Endothelial cell of umbilical vein (primary cell): ENCODE results near the gene ZNF30. TPM values are rescaled to one million over a fixed set of nuclear protein-coding genes. Genes with fewer than 3 reads are reported as not detected.
"Not testable (repeated sequence)": the region's sequence is repeated elsewhere in the genome, so short reads cannot be mapped to it uniquely, and the experiment has no call there.

Source experiments
- BruUV-seq: library from RNA; stranded (reverse); fragments of 400-500 nt; replicated peaks from 2 replicates; lab custom pipeline; 2021; lab: Mats Ljungman, UMichigan
- CTCF ChIA-PET: fragments of 300-600, 350-600 bp; sonication (Branson Sonifier 250); formaldehyde crosslinking; loops from one replicate; lab custom pipeline; 2021; ENCODE audit warnings: antibody characterized with exemption, inconsistent platforms; lab: Charles Lee
- POLR2A ChIA-PET: fragments of 300-600, 350-600 bp; sonication (Branson Sonifier 250); formaldehyde crosslinking; loops from one replicate; lab custom pipeline; 2021; ENCODE audit warnings: antibody characterized with exemption, inconsistent platforms; lab: Charles Lee
- DNase-seq: peaks from one replicate; pipeline ENCODE4 v3.0.0-alpha.2; 2011; ENCODE audit warnings: low read depth, low spot score
- FAIRE-seq: peaks from 2 replicates; lab custom pipeline; 2011; peaks lifted over from hg19 to GRCh38; lab: Jason Lieb, UNC
- H2AFZ ChIP-seq: 2 replicates; pipeline ENCODE4 v1.6.0; 2012; ENCODE audit warnings: low read depth, low read length, control low read depth, inconsistent platforms
- H3K27ac ChIP-seq: 2 replicates; pipeline ENCODE4 v1.5.1; 2011; ENCODE audit warnings: low read depth, mild to moderate bottlenecking, control low read depth, low read length, moderate library complexity; ENCODE audit not compliant: insufficient read depth
- H3K27me3 ChIP-seq, 2 experiments: 2 replicates each; pipeline versions ENCODE4 v1.6.0 to v1.6.1; 2011; ENCODE audit warnings: low read length in 2 of 2, mixed read lengths in 1 of 2; ENCODE audit not compliant: control insufficient read depth in 2 of 2, insufficient read depth in 2 of 2
- H3K36me3 ChIP-seq, 2 experiments: 2 replicates in 1 of 2; 3 replicates in 1 of 2; pipeline ENCODE4 v1.5.1; 2011; ENCODE audit warnings: low read length in 2 of 2, mild to moderate bottlenecking in 1 of 2, moderate library complexity in 1 of 2; ENCODE audit not compliant: control insufficient read depth in 2 of 2, insufficient read depth in 2 of 2; ENCODE audit errors: extremely low read depth in 1 of 2
- H3K4me1 ChIP-seq: 3 replicates; pipeline ENCODE4 v1.5.1; 2011; ENCODE audit warnings: mild to moderate bottlenecking, low read length; ENCODE audit not compliant: control insufficient read depth, insufficient read depth; ENCODE audit errors: extremely low read depth
- H3K4me2 ChIP-seq: 2 replicates; pipeline ENCODE4 v1.6.1; 2011; ENCODE audit warnings: low read length, control low read depth, mixed read lengths; ENCODE audit not compliant: insufficient read depth
- H3K4me3 ChIP-seq, 3 experiments: fragments of 200-600 bp in 1 of 3; sonication (generic), shearing (Covaris generic) in 1 of 3; replicated peaks in 1 of 3; 2 replicates each; pipeline ENCODE4 v1.5.1; 2011 to 2016; ENCODE audit warnings: control low read depth in 3 of 3, low read length in 3 of 3, mild to moderate bottlenecking in 2 of 3, inconsistent platforms in 1 of 3, low read depth in 1 of 3, moderate library complexity in 1 of 3; ENCODE audit not compliant: insufficient read depth in 1 of 3
- H3K79me2 ChIP-seq: 2 replicates; pipeline ENCODE4 v1.6.0; 2012; ENCODE audit warnings: low read length, inconsistent platforms; ENCODE audit not compliant: control insufficient read depth, insufficient read depth
- H3K9ac ChIP-seq: replicated peaks from 2 replicates; pipeline ENCODE3; 2011; ENCODE audit warnings: low read length, control low read depth; ENCODE audit not compliant: insufficient read depth; ENCODE audit errors: extremely low read depth
- H3K9me1 ChIP-seq: replicated peaks from 3 replicates; pipeline ENCODE4 v1.6.0; 2011; ENCODE audit warnings: mild to moderate bottlenecking, low read length; ENCODE audit not compliant: control insufficient read depth, insufficient read depth; ENCODE audit errors: extremely low read depth
- H3K9me3 ChIP-seq: replicated peaks from 2 replicates; pipeline ENCODE4 v1.5.1; 2012; ENCODE audit warnings: low read length, inconsistent platforms; ENCODE audit not compliant: control insufficient read depth, insufficient read depth
- H4K20me1 ChIP-seq: replicated peaks from 2 replicates; pipeline ENCODE3; 2011; ENCODE audit warnings: mild to moderate bottlenecking, low read length; ENCODE audit not compliant: control insufficient read depth, insufficient read depth; ENCODE audit errors: extremely low read depth
- EZH2 ChIP-seq: IDR thresholded peaks from 2 replicates; pipeline ENCODE4 v1.6.1; 2012; ENCODE audit warnings: borderline replicate concordance, low read depth, mild to moderate bottlenecking, moderate library complexity, low read length, inconsistent platforms; ENCODE audit not compliant: severe bottlenecking
- FOS ChIP-seq: IDR thresholded peaks from 2 replicates; pipeline ENCODE4 v1.6.1; 2011; ENCODE audit warnings: mild to moderate bottlenecking, low read length, moderate library complexity, borderline replicate concordance; ENCODE audit not compliant: insufficient read depth
- GATA2 ChIP-seq: IDR thresholded peaks from 2 replicates; pipeline ENCODE4 v1.7.0; 2011; ENCODE audit warnings: low read depth, mild to moderate bottlenecking, moderate library complexity, mixed read lengths, low read length; ENCODE audit not compliant: insufficient read length, insufficient read depth
- JUN ChIP-seq: IDR thresholded peaks from 2 replicates; pipeline ENCODE4 v1.6.1; 2011; ENCODE audit warnings: borderline replicate concordance, low read depth; ENCODE audit not compliant: insufficient read length, insufficient read depth
- MYC ChIP-seq: IDR thresholded peaks from one replicate; pipeline ENCODE4 v1.6.1; 2011; ENCODE audit warnings: mild to moderate bottlenecking, low read depth, low read length
- POLR2A ChIP-seq: IDR thresholded peaks from 2 replicates; pipeline ENCODE4 v1.6.1; 2012; ENCODE audit warnings: low read depth, mild to moderate bottlenecking, control low read depth, low read length
- POLR2AphosphoS5 ChIP-seq: IDR thresholded peaks from 2 replicates; pipeline ENCODE4 v1.6.1; 2012; ENCODE audit warnings: low read depth, mild to moderate bottlenecking, control low read depth, low read length, moderate library complexity; ENCODE audit not compliant: insufficient read depth
- dilution Hi-C: fragments of 300-500 bp; cut with MboI; formaldehyde crosslinking; loops from one replicate; pipeline ENCODE4 v1.15.0; 2019; ENCODE audit warnings: low sequenced_read_pairs; ENCODE audit not compliant: extremely low pct_ligation_motif_present
- intact Hi-C: fragments of 100-400 bp; cut with micrococcal nuclease; formaldehyde crosslinking; loops from one replicate; pipeline ENCODE4 v1.10.0; 2022
- polyA plus RNA-seq, 4 experiments: library from polyadenylated mRNA; depleted of rRNA in 3 of 4; stranded (reverse) in 3 of 4; unstranded in 1 of 4; fragments of >200 nt; gene quantifications; 2 replicates each; pipeline versions ENCODE4 v1.2.1 to v1.2.3, GENCODE V29; 2011 to 2012; ENCODE audit warnings: missing spikeins in 1 of 4
- total RNA-seq: library from RNA; stranded (reverse); gene quantifications from 2 replicates; pipeline ENCODE4 v1.2.3, GENCODE V29; 2021
- TF ChIP-seq, protein P1 (sequence below): IDR thresholded peaks from 2 replicates; pipeline ENCODE4 v1.6.1; 2011; ENCODE audit not compliant: insufficient read depth, insufficient read length
- TF ChIP-seq, protein P2 (sequence below), 2 donors: IDR thresholded peaks; 1 replicate in 1 of 2; 2 replicates in 1 of 2; pipeline ENCODE4 v1.5.1; 2011; ENCODE audit warnings: low read length in 2 of 2, mild to moderate bottlenecking in 2 of 2, moderate library complexity in 2 of 2, control low read depth in 1 of 2, inconsistent platforms in 1 of 2, low read depth in 1 of 2; ENCODE audit not compliant: insufficient read depth in 1 of 2; ENCODE audit errors: extremely low read depth in 1 of 2

ZNF30 gene
- total and polyA plus RNA-seq, 2 donors (not counting 3 experiments of a cell fraction or from before 2014, with no cell fraction given): 1.3 to 4.7 TPM

DNA sequence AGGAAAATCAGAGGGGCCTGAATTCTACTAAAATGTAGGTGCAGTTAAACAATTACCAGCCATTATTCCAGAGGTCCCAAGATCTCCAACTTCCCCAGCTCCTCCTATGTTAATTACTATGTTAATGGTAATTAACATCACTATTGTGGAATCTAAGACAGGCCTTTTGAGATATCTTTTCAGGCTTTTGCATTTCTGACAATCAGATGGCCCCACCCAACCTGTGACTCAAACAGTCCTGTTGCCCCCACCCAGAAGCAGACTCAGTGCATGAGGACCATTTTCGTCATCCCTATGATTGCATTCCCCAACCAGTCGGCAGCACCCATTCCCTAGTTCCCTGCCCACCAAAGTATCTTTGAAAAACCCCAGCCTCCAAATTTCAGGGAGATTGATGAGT lies 8.5 kb upstream of the ZNF30 start:
- Histone ChIP-seq H3K9me3 (no peaks in the 10 kb centered on the region), H3K9ac (no peak overlapping the region), H3K79me2 (no peaks in the 10 kb centered on the region), H3K9me1 (no peaks in the 10 kb centered on the region), H3K4me2 (no peak overlapping the region), H2AFZ (no peak overlapping the region), H3K27ac (no peak overlapping the region), H3K27me3 (no peaks in the 10 kb centered on the region), H3K4me3 (no peak overlapping the region), H3K4me1 (no peaks in the 10 kb centered on the region), H3K36me3 (no peaks in the 10 kb centered on the region), H4K20me1 (no peaks in the 10 kb centered on the region)
- no TSS peak for BruUV-seq
- ChIA-PET POLR2A (no interaction called here), CTCF (no interaction called here)
- no peak for DNase-seq
- FAIRE-seq: no peak
- intact Hi-C loops: no loop called here
- dilution Hi-C loops: no loop called here
- TF ChIP-seq MYC (no peak), POLR2AphosphoS5 (no peak), EZH2 (no peak), FOS (no peak), GATA2 (no peak), JUN (no peak), POLR2A (no peak)
- TF ChIP-seq, protein P1, sequence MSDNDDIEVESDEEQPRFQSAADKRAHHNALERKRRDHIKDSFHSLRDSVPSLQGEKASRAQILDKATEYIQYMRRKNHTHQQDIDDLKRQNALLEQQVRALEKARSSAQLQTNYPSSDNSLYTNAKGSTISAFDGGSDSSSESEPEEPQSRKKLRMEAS: no peak
- TF ChIP-seq, protein P2, sequence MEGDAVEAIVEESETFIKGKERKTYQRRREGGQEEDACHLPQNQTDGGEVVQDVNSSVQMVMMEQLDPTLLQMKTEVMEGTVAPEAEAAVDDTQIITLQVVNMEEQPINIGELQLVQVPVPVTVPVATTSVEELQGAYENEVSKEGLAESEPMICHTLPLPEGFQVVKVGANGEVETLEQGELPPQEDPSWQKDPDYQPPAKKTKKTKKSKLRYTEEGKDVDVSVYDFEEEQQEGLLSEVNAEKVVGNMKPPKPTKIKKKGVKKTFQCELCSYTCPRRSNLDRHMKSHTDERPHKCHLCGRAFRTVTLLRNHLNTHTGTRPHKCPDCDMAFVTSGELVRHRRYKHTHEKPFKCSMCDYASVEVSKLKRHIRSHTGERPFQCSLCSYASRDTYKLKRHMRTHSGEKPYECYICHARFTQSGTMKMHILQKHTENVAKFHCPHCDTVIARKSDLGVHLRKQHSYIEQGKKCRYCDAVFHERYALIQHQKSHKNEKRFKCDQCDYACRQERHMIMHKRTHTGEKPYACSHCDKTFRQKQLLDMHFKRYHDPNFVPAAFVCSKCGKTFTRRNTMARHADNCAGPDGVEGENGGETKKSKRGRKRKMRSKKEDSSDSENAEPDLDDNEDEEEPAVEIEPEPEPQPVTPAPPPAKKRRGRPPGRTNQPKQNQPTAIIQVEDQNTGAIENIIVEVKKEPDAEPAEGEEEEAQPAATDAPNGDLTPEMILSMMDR (IDR thresholded peaks at IDR 0.05; ENCODE audit: extremely low read depth in 1 of 2, insufficient read depth in 1 of 2, low read depth in 1 of 2, low read length in 2 of 2): no peak

DNA sequence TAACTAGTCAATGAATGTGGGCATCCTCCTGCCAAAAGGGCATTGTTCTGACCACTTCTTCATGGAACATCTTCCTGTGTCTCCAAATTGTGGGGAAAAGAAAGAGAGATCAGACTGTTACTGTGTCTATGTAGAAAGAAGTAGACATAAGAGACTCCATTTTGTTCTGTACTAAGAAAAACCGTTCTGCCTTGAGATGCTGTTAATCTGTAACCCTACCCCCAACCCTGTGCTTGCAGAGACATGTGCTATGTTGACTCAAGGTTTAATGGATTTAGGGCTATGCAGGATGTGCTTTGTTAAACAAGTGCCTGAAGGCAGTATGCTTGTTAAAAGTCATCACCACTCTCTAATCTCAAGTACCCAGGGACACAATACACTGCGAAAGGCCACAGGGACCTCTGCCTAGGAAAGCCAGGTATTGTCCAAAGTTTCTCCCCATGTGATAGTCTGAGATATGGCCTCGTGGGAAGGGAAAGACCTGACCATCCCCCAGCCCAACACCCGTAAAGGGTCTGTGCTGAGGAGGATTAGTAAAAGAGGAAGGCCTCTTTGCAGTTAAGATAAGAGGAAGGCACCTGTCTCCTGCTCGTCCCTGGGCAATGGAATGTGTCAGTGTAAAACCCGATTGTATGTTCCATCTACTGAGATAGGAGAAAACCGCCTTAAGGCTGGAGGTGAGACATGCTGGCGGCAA lies 6.5 kb upstream of the ZNF30 start:
- intact Hi-C loops: loop anchor here (10.0 kb wide), 2 partner anchors 85 to 185 kb away; partner anchors contain the start of genes GRAMD1A and ZNF181
- H3K4me3 ChIP-seq, FAIRE-seq, H4K20me1 ChIP-seq, H3K79me2 ChIP-seq, BruUV-seq, H3K4me1 ChIP-seq, DNase-seq, H3K27me3 ChIP-seq, H2AFZ ChIP-seq, H3K27ac ChIP-seq, CTCF ChIA-PET, H3K9me1 ChIP-seq, H3K4me2 ChIP-seq, H3K9me3 ChIP-seq, H3K36me3 ChIP-seq, POLR2A ChIA-PET, dilution Hi-C loops, H3K9ac ChIP-seq: not testable (repeated sequence)
